ENCODE measurements around the gene CNTNAP3. TPM values are rescaled to one million over a fixed set of nuclear protein-coding genes. Genes with fewer than 3 reads are reported as not detected.
"Not testable (repeated sequence)": the region's sequence is repeated elsewhere in the genome, so short reads cannot be mapped to it uniquely, and the experiment has no call there.

CNTNAP3 gene
- polyA plus RNA-seq (2014; cell fraction: cytosol; rRNA removed): 4.5 and 7.5 TPM in 2 replicates
- polyA plus RNA-seq (2014; cell fraction: nucleus; rRNA removed): 13.9 and 17.4 TPM in 2 replicates

DNA sequence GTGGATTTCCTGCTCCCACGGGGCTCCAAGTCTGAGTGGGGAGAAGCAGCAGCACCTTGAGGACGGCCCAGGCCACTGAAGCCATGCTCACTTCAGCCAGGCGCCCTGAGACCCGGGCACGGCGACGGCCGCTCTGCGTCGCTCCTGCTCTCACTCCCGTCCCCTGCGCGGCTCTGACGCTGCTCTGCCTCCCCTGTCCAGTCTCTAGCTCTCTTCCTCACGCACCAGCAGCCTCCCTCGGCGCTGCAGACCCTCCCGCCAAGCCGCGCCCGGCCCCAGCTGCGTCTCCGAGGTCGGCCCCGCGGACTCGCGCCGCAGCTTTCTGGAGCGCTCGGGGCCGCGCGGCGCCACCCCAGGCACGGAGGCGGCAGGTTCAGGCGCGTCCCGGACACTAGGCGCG lies at the start of gene CNTNAP3:
Gene CNTNAP3 (minus strand): TSS at position 188 of the 400 bp plus-strand sequence. CDS start 103 bp downstream, at position 85.
- DNase-seq (ENCODE audit: low spot score): not testable (repeated sequence)

- not testable (repeated sequence) for DNase-seq (ENCODE audit: low spot score)
These were observed 8.0 kb downstream of the CNTNAP3 start for GRCh38 chr9:39279995-39280394.

DNA sequence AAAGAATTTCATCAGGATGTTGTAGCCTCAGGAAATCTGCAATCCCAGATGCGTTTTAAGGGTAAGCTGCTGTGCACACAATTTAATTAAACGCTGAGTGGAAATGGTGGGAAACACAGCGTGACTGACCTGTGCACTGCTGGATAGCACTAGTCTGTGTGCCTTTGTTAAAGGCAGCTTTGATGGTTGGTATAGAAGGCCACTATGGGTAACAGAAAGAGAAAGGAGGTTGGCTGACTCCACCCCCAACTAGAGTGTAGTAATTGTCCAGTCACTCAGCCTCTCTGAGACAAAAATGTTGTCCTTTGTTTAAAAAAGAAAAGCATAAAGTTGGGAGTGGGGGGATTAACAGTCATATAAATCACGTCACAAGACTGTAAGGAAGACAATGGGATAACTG lies 45.5 kb downstream of the CNTNAP3 start:
- not testable (repeated sequence) for DNase-seq (ENCODE audit: low spot score)

- DNase-seq (ENCODE audit: low spot score): not testable (repeated sequence)
These were observed 55.6 kb downstream of the CNTNAP3 start for GRCh38 chr9:39232130-39232991.

GRCh38 chr9:39215976-39216375 lies 72.0 kb downstream of the CNTNAP3 start:
- DNase-seq (ENCODE audit: low spot score): not testable (repeated sequence)

DNA sequence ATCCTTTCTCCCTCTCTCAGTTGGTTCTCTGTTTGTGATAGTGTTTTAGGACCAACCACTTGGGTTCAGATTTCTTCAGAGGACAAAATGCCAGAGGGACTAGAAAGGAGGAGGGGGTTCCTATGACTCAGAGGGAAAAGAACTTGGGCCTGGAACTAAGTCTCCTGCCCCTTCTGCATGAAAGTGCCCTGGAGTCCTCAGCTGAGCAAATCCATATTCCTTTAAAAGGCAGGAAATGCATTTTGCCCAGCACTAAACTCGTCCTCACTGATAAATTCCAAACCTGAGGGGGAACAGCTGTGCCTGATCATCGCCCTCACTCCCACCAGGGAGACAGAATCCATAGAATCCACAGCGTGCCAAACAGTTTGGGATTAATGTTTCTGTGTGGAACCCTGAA lies 78.2 kb downstream of the CNTNAP3 start:
- not testable (repeated sequence) for DNase-seq (ENCODE audit: low spot score)

- DNase-seq (ENCODE audit: low spot score): not testable (repeated sequence)
These were observed 81.3 kb downstream of the CNTNAP3 start for GRCh38 chr9:39206643-39207042.

GRCh38 chr9:39205842-39206241 lies 82.1 kb downstream of the CNTNAP3 start:
- DNase-seq (ENCODE audit: low spot score): not testable (repeated sequence)

- not testable (repeated sequence) for DNase-seq (ENCODE audit: low spot score)
These were observed 87.6 kb downstream of the CNTNAP3 start for GRCh38 chr9:39200412-39200811.

- DNase-seq (ENCODE audit: low spot score): not testable (repeated sequence)
These were observed 89.8 kb downstream of the CNTNAP3 start for GRCh38 chr9:39198000-39198709.

DNA sequence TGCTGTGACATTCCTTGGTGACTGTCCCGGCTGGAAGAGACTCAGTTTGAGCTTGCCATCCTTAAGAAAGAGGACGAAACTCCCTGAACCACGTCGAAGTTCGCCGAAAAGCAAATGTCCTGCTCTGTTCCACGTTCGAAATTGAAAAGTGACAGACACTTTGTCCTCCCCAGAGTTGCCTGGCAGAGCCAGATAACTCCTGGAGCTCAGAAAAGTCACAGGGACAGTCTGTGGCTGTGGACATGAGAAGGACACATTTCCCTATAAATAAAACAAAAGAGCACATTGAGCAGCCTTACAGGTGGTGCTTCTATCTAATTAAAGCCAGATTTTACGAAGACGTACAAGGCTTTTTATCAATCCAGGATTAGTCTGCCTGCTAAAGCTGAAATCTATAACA lies 116.6 kb downstream of the CNTNAP3 start:
- not testable (repeated sequence) for DNase-seq (ENCODE audit: low spot score)

- not testable (repeated sequence) for DNase-seq (ENCODE audit: low spot score)
These were observed 130.3 kb downstream of the CNTNAP3 start for GRCh38 chr9:39157714-39158113.

DNA sequence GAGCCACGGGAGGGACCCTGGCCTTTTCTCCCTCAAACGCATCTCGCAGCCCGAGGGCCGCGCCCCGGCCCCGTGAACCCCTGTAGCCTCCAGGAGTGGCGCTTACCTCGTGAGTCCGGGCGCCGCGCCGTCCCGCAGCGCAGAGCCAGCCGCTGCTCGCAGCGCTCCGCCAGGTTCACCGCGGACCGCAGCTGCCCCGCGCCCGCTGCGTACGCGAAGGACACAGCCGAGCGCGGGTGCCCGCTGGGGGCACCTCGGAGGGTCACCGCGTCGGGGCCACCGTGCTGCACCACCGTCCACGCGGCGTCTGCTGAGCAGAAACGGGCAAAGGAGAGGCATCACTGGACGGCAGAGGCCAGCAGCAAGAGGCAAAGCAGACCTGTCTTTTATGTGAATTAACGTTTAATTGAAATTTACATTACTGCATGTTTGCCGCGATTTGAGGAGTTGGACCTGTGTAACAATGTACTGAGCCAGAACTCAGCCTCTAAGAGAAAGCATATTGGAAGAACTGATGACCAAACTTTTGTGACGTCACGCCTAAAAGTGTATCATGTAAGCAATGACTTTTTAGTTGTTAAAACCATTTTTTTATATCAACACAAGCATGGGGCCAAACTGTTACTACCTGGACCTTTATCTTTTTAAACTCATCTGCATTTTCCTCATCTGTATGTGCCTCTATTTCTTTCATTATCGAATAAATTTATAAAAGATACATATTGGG lies 155.0 kb downstream of the CNTNAP3 start:
- DNase-seq (ENCODE audit: low spot score): not testable (repeated sequence)

DNA sequence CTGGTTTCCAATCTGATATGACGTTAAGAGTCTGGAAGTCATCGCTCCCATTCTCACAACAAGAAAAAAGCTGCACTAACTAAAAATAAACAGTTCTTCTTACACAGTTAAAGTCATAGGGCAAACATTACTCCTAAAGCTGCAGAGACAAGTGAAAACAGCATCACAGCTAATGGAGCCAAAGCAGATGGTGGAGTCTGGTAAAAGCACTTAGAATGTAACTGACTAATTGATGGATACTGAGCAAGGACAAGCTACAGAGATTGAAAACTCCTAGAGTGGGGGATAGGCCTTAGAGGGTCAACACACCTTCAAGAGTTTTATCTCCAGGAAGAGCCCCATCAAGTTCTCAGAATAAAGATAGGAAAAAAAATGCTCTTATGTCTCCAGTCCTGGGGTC lies 166.6 kb downstream of the CNTNAP3 start:
- peak; percentile 97 for DNase-seq (ENCODE audit: low spot score)

GRCh38 chr9:39111746-39112145 lies 176.2 kb downstream of the CNTNAP3 start:
- not testable (repeated sequence) for DNase-seq (ENCODE audit: low spot score)

DNA sequence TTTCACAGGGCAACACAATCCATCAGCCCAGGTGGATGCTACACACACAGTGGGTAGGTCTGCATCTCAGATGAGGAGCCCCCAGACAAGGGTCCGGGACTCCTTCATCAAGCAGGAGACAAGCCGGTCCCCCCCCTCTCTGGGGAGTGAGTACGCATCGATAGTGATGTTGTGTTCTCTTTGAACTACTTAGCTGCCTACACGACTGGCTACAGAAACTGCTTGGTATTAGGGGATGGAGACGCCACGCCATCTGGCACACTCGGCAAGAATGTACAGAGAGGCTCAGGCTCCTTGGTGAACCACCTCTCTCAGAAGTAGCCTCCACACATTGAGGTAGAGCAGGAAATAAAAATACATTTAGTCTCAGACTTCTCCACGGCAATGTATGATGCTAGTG lies 179.8 kb downstream of the CNTNAP3 start:
- no peak for DNase-seq (ENCODE audit: low spot score)

GRCh38 chr9:39097208-39097607 lies 190.8 kb downstream of the CNTNAP3 start:
- DNase-seq (ENCODE audit: low spot score): not testable (repeated sequence)

DNA sequence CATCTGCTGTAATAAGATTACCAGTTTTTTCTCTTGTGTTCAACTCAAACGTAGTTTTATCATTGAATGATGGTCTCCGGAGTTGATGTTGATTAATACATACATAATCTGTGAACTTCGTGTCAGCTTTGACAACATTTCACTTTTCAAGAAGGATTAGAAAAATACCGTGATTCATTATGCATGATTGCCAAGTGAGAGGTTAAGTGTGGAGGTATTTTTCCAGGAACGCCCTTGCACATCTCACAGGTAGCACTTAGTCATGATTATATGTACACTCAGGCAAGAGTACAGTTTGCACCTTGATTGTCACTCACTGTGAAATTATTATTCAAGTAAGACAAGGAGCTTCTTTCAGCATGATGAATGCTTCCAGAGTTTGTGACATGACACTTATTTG lies 202.7 kb downstream of the CNTNAP3 start:
- DNase-seq (ENCODE audit: low spot score): not testable (repeated sequence)

DNA sequence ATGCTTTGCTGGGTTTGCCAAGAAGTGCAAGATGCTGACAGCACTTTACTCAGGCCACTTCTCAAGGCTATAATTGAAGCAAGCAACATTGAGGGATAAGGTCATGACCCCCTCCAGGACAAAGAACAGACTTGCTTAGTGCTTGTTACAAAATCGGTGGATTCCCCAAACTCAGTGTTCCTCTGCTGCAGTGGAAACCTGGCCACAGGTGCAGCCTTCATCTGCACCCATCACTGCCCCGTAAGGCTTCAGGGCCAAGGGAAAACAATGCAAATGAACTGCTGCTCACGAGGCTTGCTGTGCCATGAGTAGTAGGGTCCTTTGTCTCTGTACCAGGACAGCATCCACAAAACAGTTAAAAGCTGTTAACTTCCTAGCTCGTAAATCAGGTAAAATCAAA lies 205.4 kb downstream of the CNTNAP3 start:
- DNase-seq (ENCODE audit: low spot score): not testable (repeated sequence)

DNA sequence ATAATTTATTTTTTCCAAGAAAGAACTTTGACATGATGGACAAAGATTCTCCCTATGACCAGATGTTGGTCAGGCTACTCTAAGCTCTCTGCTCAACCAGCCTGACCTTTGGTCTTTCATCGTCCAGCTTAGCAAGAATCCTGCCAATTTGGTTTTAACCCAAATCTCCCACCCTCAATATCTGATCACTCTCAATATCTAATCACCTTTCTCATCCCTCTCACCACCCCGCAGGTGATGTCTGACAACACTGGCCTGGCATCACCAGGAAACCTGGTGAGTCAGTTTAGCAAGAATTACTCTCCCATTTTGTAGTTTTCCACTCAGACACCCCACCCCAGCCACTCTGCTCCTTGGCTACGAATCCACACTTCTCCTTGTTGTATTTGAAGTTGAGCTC lies 207.9 kb downstream of the CNTNAP3 start:
- DNase-seq (ENCODE audit: low spot score): not testable (repeated sequence)

DNA sequence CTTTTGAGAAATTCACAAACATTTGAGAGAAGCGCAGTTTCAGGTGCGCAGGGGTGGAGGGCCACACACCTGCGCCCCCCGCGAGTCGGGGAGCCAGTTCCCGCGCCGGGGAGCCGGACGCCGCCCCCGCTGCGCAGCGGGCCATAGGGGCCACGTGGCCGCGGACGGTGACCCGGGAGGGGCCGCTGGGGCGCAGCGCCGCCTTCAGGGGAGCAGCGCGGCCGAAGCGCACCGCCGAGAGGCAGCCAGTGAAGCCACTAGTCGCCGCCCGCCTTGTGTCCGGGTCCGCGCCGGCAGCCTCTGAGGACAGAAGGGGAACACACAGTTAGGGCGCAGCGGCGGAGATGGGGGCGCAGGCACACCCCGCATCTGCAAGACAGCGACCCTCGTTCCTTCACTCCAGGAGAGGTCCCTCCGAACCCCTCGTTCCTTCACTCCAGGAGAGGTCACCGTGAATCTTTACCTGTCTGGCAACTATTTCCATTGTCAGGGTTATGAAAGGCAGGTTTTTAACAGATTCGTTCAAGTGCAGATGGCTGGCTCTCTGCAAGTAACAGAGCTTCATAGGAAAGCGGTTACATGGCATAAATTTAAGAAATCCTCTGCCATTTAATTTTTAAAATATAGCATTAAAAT lies 209.2 kb downstream of the CNTNAP3 start:
- DNase-seq (ENCODE audit: low spot score): not testable (repeated sequence)
